ENCODE results near the gene DACT2. TPM values are rescaled to one million over a fixed set of nuclear protein-coding genes. Genes with fewer than 3 reads are reported as not detected.

Gene DACT2
- total and polyA plus RNA-seq, 2 of the 8 experiments (the other 6 are each of a cell fraction or from before 2014, with no cell fraction given): 2.9 to 3.1 TPM

DNA sequence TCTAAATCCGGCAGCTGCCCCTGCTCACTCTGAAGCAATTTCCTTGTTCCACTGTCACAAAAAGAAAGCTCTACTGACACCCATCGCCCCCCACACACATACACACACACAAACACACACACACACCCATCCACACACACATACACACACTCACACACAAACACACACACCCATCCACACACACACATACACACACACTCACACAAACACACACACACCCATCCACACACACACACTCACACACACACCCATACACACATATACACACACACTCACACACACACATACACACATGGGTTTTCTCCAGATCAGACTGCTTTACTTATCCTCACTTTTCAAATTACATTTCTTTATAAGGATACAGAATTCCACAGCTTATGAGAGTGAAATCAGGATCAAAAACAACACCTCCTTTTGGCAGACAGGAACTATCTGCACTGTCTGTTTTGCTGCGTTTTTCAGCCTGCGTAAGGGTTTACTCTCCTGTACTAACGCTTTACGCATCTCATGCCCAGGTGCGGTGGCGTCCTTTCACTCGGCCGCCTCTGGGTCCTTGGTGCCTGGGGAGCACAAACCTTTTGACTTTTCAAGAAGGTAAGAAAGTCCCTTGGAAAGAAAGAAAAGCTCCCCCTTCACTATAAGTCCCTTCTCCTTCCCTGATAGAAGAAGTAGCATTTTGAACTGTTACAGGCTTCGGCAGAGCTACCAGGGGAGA is 8.0 kb downstream of the DACT2 start:
- no peaks in the 10 kb centered on the region for H3K9me3 ChIP-seq (ENCODE audit: insufficient read depth in 2 of 2, low read depth in 1 of 2, low read length in 1 of 2)
- H3K18ac ChIP-seq (ENCODE audit: extremely low read depth, low read length): no peak overlapping the region
- 90% methylated on average over 11 of the region's 11 CpGs; no CpG with 5 or more reads in 1 of the 2 experiments for WGBS, 2 experiments (ENCODE audit: extremely low coverage in 1 of 2, insufficient coverage in 1 of 2, insufficient read length in 1 of 2, insufficient replicate concordance in 2 of 2, low coverage in 1 of 2, low lambda C conversion rate in 2 of 2, missing lambda C conversion rate in 1 of 2)
- DNase-seq (ENCODE audit: low read depth in 1 of 2, low spot score in 2 of 2) (no peak), FAIRE-seq (no peak)
- H2AK5ac ChIP-seq (ENCODE audit: low read depth, low read length): no peak overlapping the region
- ChIA-PET POLR2A (ENCODE audit: partially characterized antibody) (interaction anchor here (1.2 kb wide), 1 partner anchor 15 kb away, joined by 5 read pairs; no protein-coding TSS in a partner anchor), CTCF (ENCODE audit: partially characterized antibody) (interaction anchor here (0.6 to 2.7 kb wide), 6 partner anchors 10 to 1489 kb away, joined by 3 to 11 read pairs (median 3); no protein-coding TSS in a partner anchor)
- no peaks in the 10 kb centered on the region for H3K79me1 ChIP-seq (ENCODE audit: low read depth, low read length)
- no peak overlapping the region for H3K4ac ChIP-seq (replicated peaks; ENCODE audit: insufficient read length, low read depth, low read length)
- H2BK5ac ChIP-seq (ENCODE audit: low read depth, low read length): no peak overlapping the region
- H4K91ac ChIP-seq (replicated peaks; ENCODE audit: insufficient read length, low read length): peak overlapping the region; percentile 70
- H3K23ac ChIP-seq (ENCODE audit: insufficient read length): no peak overlapping the region
- H3K4me2 ChIP-seq (ENCODE audit: insufficient read depth in 1 of 2, low read depth in 2 of 2, low read length in 2 of 2): no peak overlapping the region
- no peak overlapping the region for H4K5ac ChIP-seq (ENCODE audit: insufficient read length, low read depth, low read length)
- peaks cover 4% of the 10 kb centered on the region; the same call in 1 of the 2 replicates for H3K23me2 ChIP-seq (ENCODE audit: low read depth, low read length)
- H3K79me2 ChIP-seq (ENCODE audit: control insufficient read depth in 1 of 2, insufficient read depth in 2 of 2, low read length in 2 of 2): no peaks in the 10 kb centered on the region
- no peak overlapping the region for H2BK20ac ChIP-seq (ENCODE audit: low read length)
- H2BK12ac ChIP-seq (ENCODE audit: low read depth, low read length): no peak overlapping the region
- no peak overlapping the region for H2BK120ac ChIP-seq (replicated peaks; ENCODE audit: low read depth, low read length)
- H2AFZ ChIP-seq (ENCODE audit: low read length): no peak overlapping the region
- H3K4me3 ChIP-seq (ENCODE audit: extremely low read depth in 1 of 4, insufficient read depth in 2 of 4, low read depth in 3 of 4, low read length in 4 of 4): no peak overlapping the region
- no peak overlapping the region for H2BK15ac ChIP-seq (ENCODE audit: low read length)
- peaks cover 0 to 1% of the 10 kb centered on the region in 2 experiments for H4K20me1 ChIP-seq (replicated peaks in 1 of 2; ENCODE audit: control insufficient read depth in 1 of 2, insufficient read depth in 2 of 2, low read length in 2 of 2)
- no peak overlapping the region for H3K14ac ChIP-seq (ENCODE audit: insufficient read length)
- no peak overlapping the region for H3K27ac ChIP-seq (ENCODE audit: low read depth, low read length)
- peaks cover 0 to 8% (median 0%) of the 10 kb centered on the region in 4 experiments; a peak in 2 of 8 replicates for H3K36me3 ChIP-seq (ENCODE audit: control insufficient read depth in 2 of 4, insufficient read depth in 4 of 4, low read length in 3 of 4)
- H3K4me1 ChIP-seq (replicated peaks in 1 of 4; ENCODE audit: control insufficient read depth in 3 of 4, insufficient read depth in 4 of 4, low read length in 3 of 4): peaks cover 10 to 16% (median 14%) of the 10 kb centered on the region in 4 experiments
- H3K27me3 ChIP-seq (replicated peaks in 1 of 4; ENCODE audit: control insufficient read depth in 3 of 4, extremely low read depth in 1 of 4, insufficient read depth in 3 of 4, low read length in 3 of 4): no peaks in the 10 kb centered on the region; a peak in 1 of 7 replicates
- peak overlapping the region; percentile 96 for H3K56ac ChIP-seq (replicated peaks; ENCODE audit: insufficient read length, low read depth, low read length)
- no peak overlapping the region for H4K8ac ChIP-seq (ENCODE audit: extremely low read depth, insufficient read depth, low read length)
- H3K9ac ChIP-seq (replicated peaks in 1 of 4; ENCODE audit: extremely low read depth in 1 of 4, low read depth in 3 of 4, low read length in 3 of 4): no peak overlapping the region
- TF ChIP-seq SIN3A (conservative IDR thresholded peaks at IDR 0.05 in 1 of 2, IDR thresholded peaks at IDR 0.05 in 1 of 2; ENCODE audit: low read depth in 1 of 2, low read length in 2 of 2) (no peak), RAD21 (IDR thresholded peaks at IDR 0.05 in 1 of 2, conservative IDR thresholded peaks at IDR 0.05 in 1 of 2; ENCODE audit: low read depth in 2 of 2, low read length in 2 of 2) (no peak), TCF12 (IDR thresholded peaks at IDR 0.05; ENCODE audit: low read depth, low read length) (no peak), CBX8 (IDR thresholded peaks at IDR 0.05; ENCODE audit: borderline replicate concordance, low read depth, low read length) (no peak), NRF1 (IDR thresholded peaks at IDR 0.05; ENCODE audit: low read depth, low read length) (no peak), JUND (IDR thresholded peaks at IDR 0.05; ENCODE audit: low read length) (no peak), RXRA (IDR thresholded peaks at IDR 0.05; ENCODE audit: insufficient read depth, low read depth, low read length) (no peak), CREB1 (IDR thresholded peaks at IDR 0.05) (no peak), RNF2 (IDR thresholded peaks at IDR 0.05; ENCODE audit: borderline replicate concordance, low read depth, low read length, missing control alignments, poor library complexity, severe bottlenecking) (no peak)
- TF ChIP-seq, protein P1, sequence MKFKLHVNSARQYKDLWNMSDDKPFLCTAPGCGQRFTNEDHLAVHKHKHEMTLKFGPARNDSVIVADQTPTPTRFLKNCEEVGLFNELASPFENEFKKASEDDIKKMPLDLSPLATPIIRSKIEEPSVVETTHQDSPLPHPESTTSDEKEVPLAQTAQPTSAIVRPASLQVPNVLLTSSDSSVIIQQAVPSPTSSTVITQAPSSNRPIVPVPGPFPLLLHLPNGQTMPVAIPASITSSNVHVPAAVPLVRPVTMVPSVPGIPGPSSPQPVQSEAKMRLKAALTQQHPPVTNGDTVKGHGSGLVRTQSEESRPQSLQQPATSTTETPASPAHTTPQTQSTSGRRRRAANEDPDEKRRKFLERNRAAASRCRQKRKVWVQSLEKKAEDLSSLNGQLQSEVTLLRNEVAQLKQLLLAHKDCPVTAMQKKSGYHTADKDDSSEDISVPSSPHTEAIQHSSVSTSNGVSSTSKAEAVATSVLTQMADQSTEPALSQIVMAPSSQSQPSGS (IDR thresholded peaks at IDR 0.05; ENCODE audit: low read length): no peak
